Osteocyte (in vitro differentiated cells): ENCODE data around the gene SH3BP4. TPM values are rescaled to one million over a fixed set of nuclear protein-coding genes. Genes with fewer than 3 reads are reported as not detected.

Experiments used
- DNase-seq: peaks from one replicate; pipeline ENCODE4 v3.0.0; 2021; ENCODE audit warnings: mixed read lengths; ENCODE audit not compliant: unreplicated experiment; ENCODE audit errors: extremely low spot score
- H3K27ac Mint-ChIP-seq: one replicate; pipeline ENCODE4 v1.8.0; 2021; ENCODE audit warnings: mild to moderate bottlenecking, mixed read lengths; ENCODE audit not compliant: unreplicated experiment
- H3K27me3 Mint-ChIP-seq: one replicate; pipeline ENCODE4 v1.8.0; 2021; ENCODE audit warnings: mixed read lengths; ENCODE audit not compliant: unreplicated experiment
- H3K36me3 Mint-ChIP-seq: one replicate; pipeline ENCODE4 v1.8.0; 2021; ENCODE audit warnings: mixed read lengths; ENCODE audit not compliant: unreplicated experiment
- H3K4me1 Mint-ChIP-seq: one replicate; pipeline ENCODE4 v1.8.0; 2021; ENCODE audit warnings: mixed read lengths; ENCODE audit not compliant: unreplicated experiment
- H3K4me3 Mint-ChIP-seq: one replicate; pipeline ENCODE4 v1.8.0; 2021; ENCODE audit warnings: mild to moderate bottlenecking, moderate library complexity, mixed read lengths; ENCODE audit not compliant: unreplicated experiment
- H3K9me3 Mint-ChIP-seq: one replicate; pipeline ENCODE4 v1.8.0; 2021; ENCODE audit warnings: mixed read lengths; ENCODE audit not compliant: unreplicated experiment
- total RNA-seq: library from RNA; stranded (reverse); gene quantifications from 2 replicates; pipeline ENCODE4 v1.2.1, GENCODE V29; 2021
- TF ChIP-seq, protein P1 (sequence below): fragments of 200-600 bp; sonication (generic); IDR thresholded peaks from 2 replicates; pipeline ENCODE4 v1.5.0; 2021; ENCODE audit warnings: antibody characterized with exemption, mild to moderate bottlenecking, moderate library complexity

SH3BP4 gene
- total RNA-seq, 1 donor from 2014 or later: 60.1 TPM

DNA sequence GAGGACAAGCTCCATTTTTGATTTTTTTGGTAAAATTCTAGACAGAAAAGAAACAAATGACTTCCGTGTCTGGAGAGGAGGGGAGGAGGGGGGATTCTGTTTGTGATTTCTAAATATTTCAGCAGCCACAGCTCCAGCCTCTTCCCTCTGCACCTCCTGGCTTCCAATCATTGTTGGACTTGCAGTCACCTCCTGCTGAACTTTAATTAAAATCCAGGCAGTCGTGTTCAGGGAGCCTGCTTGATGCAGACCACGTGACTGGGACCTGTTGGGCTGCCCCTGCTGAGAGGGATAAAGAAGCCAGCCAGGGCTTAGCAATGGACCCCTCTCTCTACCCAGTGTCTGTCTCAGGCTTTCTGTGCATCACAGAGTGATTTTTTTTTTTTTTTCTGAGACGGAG is 115.1 kb downstream of the SH3BP4 start:
- peak overlapping the region; percentile 38 for H3K27ac Mint-ChIP-seq
- H3K36me3 Mint-ChIP-seq: peaks cover 4% of the 10 kb centered on the region
- peaks cover 9% of the 10 kb centered on the region for H3K9me3 Mint-ChIP-seq
- peaks cover 7% of the 10 kb centered on the region for H3K4me1 Mint-ChIP-seq
- TF ChIP-seq, protein P1, sequence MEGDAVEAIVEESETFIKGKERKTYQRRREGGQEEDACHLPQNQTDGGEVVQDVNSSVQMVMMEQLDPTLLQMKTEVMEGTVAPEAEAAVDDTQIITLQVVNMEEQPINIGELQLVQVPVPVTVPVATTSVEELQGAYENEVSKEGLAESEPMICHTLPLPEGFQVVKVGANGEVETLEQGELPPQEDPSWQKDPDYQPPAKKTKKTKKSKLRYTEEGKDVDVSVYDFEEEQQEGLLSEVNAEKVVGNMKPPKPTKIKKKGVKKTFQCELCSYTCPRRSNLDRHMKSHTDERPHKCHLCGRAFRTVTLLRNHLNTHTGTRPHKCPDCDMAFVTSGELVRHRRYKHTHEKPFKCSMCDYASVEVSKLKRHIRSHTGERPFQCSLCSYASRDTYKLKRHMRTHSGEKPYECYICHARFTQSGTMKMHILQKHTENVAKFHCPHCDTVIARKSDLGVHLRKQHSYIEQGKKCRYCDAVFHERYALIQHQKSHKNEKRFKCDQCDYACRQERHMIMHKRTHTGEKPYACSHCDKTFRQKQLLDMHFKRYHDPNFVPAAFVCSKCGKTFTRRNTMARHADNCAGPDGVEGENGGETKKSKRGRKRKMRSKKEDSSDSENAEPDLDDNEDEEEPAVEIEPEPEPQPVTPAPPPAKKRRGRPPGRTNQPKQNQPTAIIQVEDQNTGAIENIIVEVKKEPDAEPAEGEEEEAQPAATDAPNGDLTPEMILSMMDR: no peak
- no peak overlapping the region for H3K4me3 Mint-ChIP-seq
- peaks cover 6% of the 10 kb centered on the region for H3K27me3 Mint-ChIP-seq
- DNase-seq: no peak

DNA sequence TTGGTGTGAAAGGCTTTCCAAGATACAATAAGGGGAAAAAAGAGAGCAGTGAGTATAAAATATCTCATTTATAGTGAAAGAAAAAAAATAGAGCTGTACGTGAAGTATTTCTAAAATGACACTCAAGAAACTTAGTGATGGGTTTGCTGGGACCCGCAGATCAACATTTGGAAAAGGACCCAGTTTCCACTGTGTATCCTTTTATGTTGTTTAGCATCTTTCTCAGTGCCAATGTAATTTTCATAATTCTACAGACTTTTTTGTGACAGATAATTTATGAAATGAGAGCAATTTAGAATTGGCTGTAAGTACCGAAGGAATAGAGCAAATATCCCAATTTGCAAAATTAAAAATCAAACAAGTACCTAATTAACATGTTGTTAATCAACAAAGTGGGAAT is 116.9 kb downstream of the SH3BP4 start:
- Mint-ChIP-seq H3K36me3 (peaks cover 4% of the 10 kb centered on the region), H3K27ac (no peak overlapping the region), H3K27me3 (peaks cover 6% of the 10 kb centered on the region), H3K4me1 (peaks cover 7% of the 10 kb centered on the region), H3K9me3 (peaks cover 9% of the 10 kb centered on the region), H3K4me3 (no peak overlapping the region)
- TF ChIP-seq, protein P1: no peak
- no peak for DNase-seq

DNA sequence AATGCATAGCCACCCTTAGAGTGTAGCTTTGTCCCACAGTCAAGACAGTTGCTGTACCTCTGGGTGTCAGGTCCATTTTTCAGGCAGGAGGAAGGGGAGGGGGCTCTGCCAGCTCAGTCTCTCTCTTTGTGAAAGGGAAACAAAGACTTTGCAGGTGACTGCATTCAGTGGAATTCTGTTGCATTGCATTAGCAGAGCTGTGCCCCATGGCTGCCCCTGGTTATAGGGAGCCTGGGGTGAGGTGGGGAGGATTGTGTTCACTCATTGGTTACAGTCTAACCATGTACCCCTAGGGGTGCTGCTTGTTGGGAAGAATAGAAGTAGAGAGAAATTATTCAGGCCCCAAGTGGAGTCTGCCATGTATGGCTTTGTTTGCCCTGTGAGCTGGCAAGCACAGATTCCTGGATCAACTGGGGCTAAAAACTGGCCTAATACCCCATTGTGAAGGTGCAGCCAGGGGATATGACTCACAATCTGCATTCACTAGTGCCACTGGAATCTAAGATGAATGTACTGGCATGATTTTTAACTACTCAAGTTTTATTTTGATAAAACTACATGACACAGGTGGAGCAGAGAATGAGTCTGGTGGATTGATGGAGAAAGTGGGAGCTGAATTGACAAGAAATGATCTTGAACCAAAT is 118.4 kb downstream of the SH3BP4 start:
- H3K4me1 Mint-ChIP-seq: peaks cover 7% of the 10 kb centered on the region

DNA sequence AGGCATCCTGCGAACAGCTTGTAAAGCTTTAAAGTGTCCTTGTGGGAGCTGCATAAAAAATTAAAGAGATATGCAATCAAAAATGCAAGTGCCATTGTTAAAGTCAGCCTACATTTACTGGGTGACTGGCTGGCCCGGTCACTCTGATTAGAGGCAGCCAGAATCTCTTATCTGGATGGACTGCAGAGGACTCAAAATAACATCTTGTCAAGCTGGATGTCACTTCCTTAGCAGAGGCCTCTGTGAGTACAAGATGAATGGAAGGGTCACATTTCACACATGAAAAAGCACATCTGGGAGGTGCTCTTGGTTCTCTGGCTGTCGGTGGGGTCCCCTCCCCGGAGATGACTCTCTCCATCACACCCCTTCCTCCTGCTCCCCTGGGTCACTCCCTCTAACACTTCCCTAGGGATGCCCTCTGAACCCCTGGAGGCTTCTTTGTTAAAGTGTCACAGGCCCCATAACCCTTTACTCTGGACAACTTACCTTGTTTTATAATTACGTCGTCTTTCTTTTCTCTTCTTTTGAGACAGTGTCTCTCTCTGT is 122.1 kb downstream of the SH3BP4 start:
- Mint-ChIP-seq H3K4me3 (no peak overlapping the region), H3K4me1 (no peaks in the 10 kb centered on the region), H3K9me3 (peaks cover 9% of the 10 kb centered on the region), H3K36me3 (peaks cover 4% of the 10 kb centered on the region), H3K27ac (no peak overlapping the region), H3K27me3 (no peaks in the 10 kb centered on the region)
- DNase-seq: no peak
- TF ChIP-seq, protein P1: no peak

More for the DNA sequence above, 118.4 kb downstream of the SH3BP4 start:
- TF ChIP-seq, protein P1: no peak
- H3K4me3 Mint-ChIP-seq: no peak overlapping the region
- DNase-seq: no peak
- no peak overlapping the region for H3K27ac Mint-ChIP-seq
- no peaks in the 10 kb centered on the region for H3K27me3 Mint-ChIP-seq
- peaks cover 9% of the 10 kb centered on the region for H3K9me3 Mint-ChIP-seq
- H3K36me3 Mint-ChIP-seq: peaks cover 4% of the 10 kb centered on the region

DNA sequence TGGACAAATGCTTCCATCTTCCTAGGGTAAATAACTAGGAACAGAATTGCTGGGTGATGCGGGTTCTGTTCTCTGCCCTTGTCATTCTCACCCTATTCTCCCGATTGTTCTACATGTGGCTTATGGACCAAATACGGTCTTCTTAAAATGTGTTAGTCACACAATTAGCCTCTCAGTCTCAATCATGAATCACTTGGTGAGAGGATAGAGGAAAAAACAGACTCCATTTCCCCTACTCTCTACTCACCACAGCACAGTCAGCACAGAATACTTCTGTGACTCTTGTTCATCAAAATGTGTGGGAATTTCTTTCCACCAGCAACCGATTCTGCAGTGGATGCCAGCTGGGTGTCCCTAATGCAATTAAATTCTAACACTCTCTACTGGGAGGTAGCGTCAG is 125.2 kb downstream of the SH3BP4 start:
- H3K9me3 Mint-ChIP-seq: no peaks in the 10 kb centered on the region
- H3K36me3 Mint-ChIP-seq: no peaks in the 10 kb centered on the region
- no peak for DNase-seq
- no peaks in the 10 kb centered on the region for H3K27me3 Mint-ChIP-seq
- no peak overlapping the region for H3K27ac Mint-ChIP-seq
- no peaks in the 10 kb centered on the region for H3K4me1 Mint-ChIP-seq
- TF ChIP-seq, protein P1: no peak
- no peak overlapping the region for H3K4me3 Mint-ChIP-seq
